Measurements from ENCODE around the gene PPARG. TPM values are rescaled to one million over a fixed set of nuclear protein-coding genes. Genes with fewer than 3 reads are reported as not detected.

Gene PPARG
- total and polyA plus RNA-seq, 2 of the 8 experiments (the other 6 are each of a cell fraction or from before 2014, with no cell fraction given) = 0.06 TPM; not detected in 1

- H2BK20ac ChIP-seq (ENCODE audit: low read length) = no peak overlapping the region
- no peak overlapping the region for H4K91ac ChIP-seq (replicated peaks; ENCODE audit: insufficient read length, low read length)
- no peak overlapping the region for H2AFZ ChIP-seq (ENCODE audit: low read length)
- no peaks in the 10 kb centered on the region for H3K36me3 ChIP-seq (ENCODE audit: control insufficient read depth in 2 of 4, insufficient read depth in 4 of 4, low read length in 3 of 4)
- no peaks in the 10 kb centered on the region for H3K27me3 ChIP-seq (replicated peaks in 1 of 4; ENCODE audit: control insufficient read depth in 3 of 4, extremely low read depth in 1 of 4, insufficient read depth in 3 of 4, low read length in 3 of 4)
- WGBS, 2 experiments (ENCODE audit: extremely low coverage in 1 of 2, insufficient coverage in 1 of 2, insufficient read length in 1 of 2, insufficient replicate concordance in 2 of 2, low coverage in 1 of 2, low lambda C conversion rate in 2 of 2, missing lambda C conversion rate in 1 of 2) = 86% methylated on average over 2 of the region's 2 CpGs; no CpG with 5 or more reads in 1 of the 2 experiments
- ChIA-PET CTCF (ENCODE audit: partially characterized antibody) (interaction anchor here (0.6 to 1.5 kb wide), 3 partner anchors 198 to 223 kb away, joined by 3 to 4 read pairs (median 3); no protein-coding TSS in a partner anchor), POLR2A (ENCODE audit: partially characterized antibody) (no interaction called here)
- no peak for FAIRE-seq
- H4K8ac ChIP-seq (ENCODE audit: extremely low read depth, insufficient read depth, low read length) = no peak overlapping the region
- no peaks in the 10 kb centered on the region for H3K79me1 ChIP-seq (ENCODE audit: low read depth, low read length)
- no peaks in the 10 kb centered on the region for H3K4me1 ChIP-seq (replicated peaks in 1 of 4; ENCODE audit: control insufficient read depth in 3 of 4, insufficient read depth in 4 of 4, low read length in 3 of 4)
- H4K20me1 ChIP-seq (replicated peaks in 1 of 2; ENCODE audit: control insufficient read depth in 1 of 2, insufficient read depth in 2 of 2, low read length in 2 of 2) = no peaks in the 10 kb centered on the region
- no peak overlapping the region; a peak in 1 of 7 replicates for H3K9ac ChIP-seq (replicated peaks in 1 of 4; ENCODE audit: extremely low read depth in 1 of 4, low read depth in 3 of 4, low read length in 3 of 4)
- H3K23me2 ChIP-seq (ENCODE audit: low read depth, low read length) = no peaks in the 10 kb centered on the region
- no peak overlapping the region for H3K4ac ChIP-seq (replicated peaks; ENCODE audit: insufficient read length, low read depth, low read length)
- H3K79me2 ChIP-seq (ENCODE audit: control insufficient read depth in 1 of 2, insufficient read depth in 2 of 2, low read length in 2 of 2) = no peaks in the 10 kb centered on the region
- H2BK12ac ChIP-seq (ENCODE audit: low read depth, low read length) = no peak overlapping the region
- H3K14ac ChIP-seq (ENCODE audit: insufficient read length) = no peak overlapping the region
- no peak for DNase-seq (ENCODE audit: low read depth in 1 of 2, low spot score in 2 of 2)
- no peak overlapping the region for H3K4me3 ChIP-seq (ENCODE audit: extremely low read depth in 1 of 4, insufficient read depth in 2 of 4, low read depth in 3 of 4, low read length in 4 of 4)
- no peak overlapping the region for H2BK120ac ChIP-seq (replicated peaks; ENCODE audit: low read depth, low read length)
- H3K56ac ChIP-seq (replicated peaks; ENCODE audit: insufficient read length, low read depth, low read length) = no peak overlapping the region
- no peak overlapping the region for H2AK5ac ChIP-seq (ENCODE audit: low read depth, low read length)
- no peak overlapping the region for H2BK15ac ChIP-seq (ENCODE audit: low read length)
- no peaks in the 10 kb centered on the region for H3K9me3 ChIP-seq (ENCODE audit: insufficient read depth in 2 of 2, low read depth in 1 of 2, low read length in 1 of 2)
- no peak overlapping the region for H2BK5ac ChIP-seq (ENCODE audit: low read depth, low read length)
- no peak overlapping the region for H3K4me2 ChIP-seq (ENCODE audit: insufficient read depth in 1 of 2, low read depth in 2 of 2, low read length in 2 of 2)
- no peak overlapping the region for H3K27ac ChIP-seq (ENCODE audit: low read depth, low read length)
- H3K18ac ChIP-seq (ENCODE audit: extremely low read depth, low read length) = no peak overlapping the region
- no peak overlapping the region for H3K23ac ChIP-seq (ENCODE audit: insufficient read length)
- H4K5ac ChIP-seq (ENCODE audit: insufficient read length, low read depth, low read length) = no peak overlapping the region
Measured at GRCh38 chr3:12273045-12273695, 15.7 kb upstream of the PPARG start.
